HG02885 (cell line): ENCODE measurements around the gene TMEM205.

Experiments
- ATAC-seq: cut with Tn5 transposase; IDR thresholded peaks from one replicate; pipeline ENCODE4 v1.9.1; 2021; ENCODE audit warnings: mild to moderate bottlenecking; ENCODE audit not compliant: unreplicated experiment, poor library complexity

The TMEM205 gene

GRCh38 chr19:11304936-11305335, 41.1 kb downstream of the TMEM205 start:
- ATAC-seq, result no peak

- no peak for ATAC-seq
Measured at GRCh38 chr19:11300811-11301120, 45.3 kb downstream of the TMEM205 start.

- ATAC-seq, result no peak
Measured at GRCh38 chr19:11299946-11300810, 45.9 kb downstream of the TMEM205 start.

GRCh38 chr19:11296264-11296663, 49.8 kb downstream of the TMEM205 start:
- no peak for ATAC-seq

- ATAC-seq, result no peak
Measured at GRCh38 chr19:11295665-11296245, 50.3 kb downstream of the TMEM205 start, which contains the start of gene TSPAN16. Gene TSPAN16 (plus strand): TSS chr19:11296160. CDS start chr19:11296298, 138 bp downstream.

GRCh38 chr19:11295180-11295579, 50.9 kb downstream of the TMEM205 start:
- ATAC-seq, result no peak

GRCh38 chr19:11293433-11294389, 52.4 kb downstream of the TMEM205 start:
- ATAC-seq, result no peak
